HG03108 (cell line): ENCODE measurements around the gene RFPL4A.
"Not testable (repeated sequence)": the region's sequence is repeated elsewhere in the genome, so short reads cannot be mapped to it uniquely, and the experiment has no call there.

ENCODE experiments used
- ATAC-seq: cut with Tn5 transposase; IDR thresholded peaks from one replicate; pipeline ENCODE4 v1.9.1; 2021; ENCODE audit warnings: moderate library complexity; ENCODE audit not compliant: unreplicated experiment

The RFPL4A gene

GRCh38 chr19:55758797-55759196 is at the start of gene RFPL4A:
TSS of gene RFPL4A (plus strand) at chr19:55759097. CDS start at chr19:55761801, 2,704 bp downstream.
- ATAC-seq: not testable (repeated sequence)

GRCh38 chr19:55711719-55712118 is 47.2 kb upstream of the RFPL4A start:
- ATAC-seq: no peak

- no peak for ATAC-seq
Measured at GRCh38 chr19:55712804-55713631, 45.9 kb upstream of the RFPL4A start.

GRCh38 chr19:55716531-55716930 is 42.4 kb upstream of the RFPL4A start:
- no peak for ATAC-seq

- ATAC-seq: no peak
Measured at GRCh38 chr19:55717251-55717650, 41.6 kb upstream of the RFPL4A start.

DNA sequence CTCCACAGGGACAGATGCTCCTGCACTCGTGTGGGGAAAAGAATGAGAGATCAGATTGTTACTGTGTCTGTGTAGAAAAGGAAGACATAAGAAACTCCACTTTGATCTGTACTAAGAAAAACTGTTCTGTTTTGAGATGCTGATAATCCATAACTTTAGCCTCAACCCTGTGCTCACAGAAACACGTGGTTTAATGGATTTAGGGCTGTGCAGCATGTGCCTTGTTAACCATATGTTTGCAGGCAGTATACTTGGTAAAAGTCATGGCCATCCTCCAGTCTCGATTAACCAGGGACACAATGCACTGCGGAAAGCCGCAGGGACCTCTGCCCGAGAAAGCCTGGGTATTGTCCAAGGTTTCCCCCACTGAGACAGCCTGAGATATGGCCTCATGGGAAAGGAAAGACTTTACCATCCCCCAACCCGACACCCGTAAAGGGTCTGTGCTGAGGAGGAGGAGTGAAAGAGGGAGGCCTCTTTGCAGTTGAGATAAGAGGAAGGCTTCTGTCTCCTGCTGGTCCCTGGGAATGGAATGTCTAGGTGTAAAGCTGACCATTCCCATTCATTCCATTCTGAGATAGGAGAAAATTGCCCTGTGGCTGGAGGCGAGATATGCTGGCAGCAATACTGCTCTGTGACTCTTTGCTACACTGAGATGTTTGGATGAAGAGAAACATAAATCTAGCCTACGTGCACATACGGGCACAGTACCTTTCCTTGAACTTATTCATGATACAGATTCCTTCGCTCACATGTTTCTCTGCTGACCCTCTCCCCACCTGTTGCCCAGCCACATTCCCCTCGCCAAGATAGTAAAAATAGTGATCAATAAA is 40.8 kb upstream of the RFPL4A start:
- not testable (repeated sequence) for ATAC-seq

GRCh38 chr19:55720214-55720746 is 38.6 kb upstream of the RFPL4A start:
- no peak for ATAC-seq

DNA sequence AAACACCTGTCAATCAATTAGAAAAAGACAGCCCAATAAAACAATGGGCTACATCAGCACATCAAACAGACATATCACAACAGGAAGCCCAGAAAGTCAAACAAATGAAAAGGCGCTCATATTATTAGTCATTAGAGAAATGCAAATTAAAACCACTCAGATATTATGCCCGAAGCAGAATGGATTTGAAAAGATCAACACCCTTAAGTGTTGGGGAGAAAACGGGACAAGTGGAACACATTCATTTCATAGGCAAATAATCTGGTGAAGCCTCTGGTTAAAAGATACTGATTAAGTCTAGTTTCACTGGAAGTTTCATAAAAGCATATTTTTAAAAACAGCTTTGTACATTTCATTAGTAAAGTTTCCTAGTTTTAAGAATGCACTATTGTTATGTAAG is 38.1 kb upstream of the RFPL4A start:
- ATAC-seq: no peak

GRCh38 chr19:55723491-55723890 is 35.4 kb upstream of the RFPL4A start:
- no peak for ATAC-seq

- not testable (repeated sequence) for ATAC-seq
Measured at GRCh38 chr19:55730378-55730777, 28.5 kb upstream of the RFPL4A start.

DNA sequence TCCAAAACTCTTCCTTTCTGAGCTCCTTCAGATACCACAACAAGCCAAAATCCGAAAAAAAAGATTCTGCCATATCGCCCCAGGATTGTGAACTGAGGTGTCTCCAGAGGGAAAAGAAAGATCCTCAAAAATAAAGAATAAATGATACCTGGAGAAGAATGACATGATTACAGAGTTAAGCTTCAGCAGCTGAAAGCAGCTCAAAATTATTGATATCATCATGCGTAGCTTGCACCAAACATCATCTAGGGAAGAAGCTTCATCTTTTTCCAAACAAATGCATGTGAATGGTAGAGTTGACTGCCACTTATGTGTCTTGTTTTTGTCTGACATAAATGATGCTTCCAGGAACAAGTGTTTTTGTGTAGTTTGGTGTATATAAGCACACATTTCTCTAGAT is 20.6 kb upstream of the RFPL4A start, which contains the start of gene NLRP9:
TSS of gene NLRP9 (minus strand) at position 101 of the 400 bp plus-strand sequence. CDS start at position 73, 28 bp downstream.
- no peak for ATAC-seq

- no peak for ATAC-seq
Measured at GRCh38 chr19:55750715-55751114, 8.2 kb upstream of the RFPL4A start.

DNA sequence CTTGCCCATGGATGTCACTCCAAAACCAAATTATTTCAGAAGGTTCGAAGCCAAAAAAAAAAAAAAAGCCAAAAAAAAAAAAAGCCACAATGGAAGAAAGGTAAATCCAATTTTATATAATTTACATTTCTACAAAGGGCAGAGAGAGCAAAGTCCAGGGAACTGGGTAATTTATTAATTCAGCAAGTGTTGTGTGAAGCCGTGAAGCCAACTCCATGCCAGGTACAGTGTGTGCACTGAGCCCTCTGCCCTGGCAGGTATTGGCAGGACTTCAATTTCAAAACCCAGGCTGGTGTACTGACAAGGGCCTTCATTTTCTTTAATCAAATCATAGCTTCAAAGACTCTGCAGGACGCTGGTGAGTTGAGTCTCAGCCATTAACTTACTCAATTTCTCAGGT is 5.5 kb upstream of the RFPL4A start:
- ATAC-seq: no peak

DNA sequence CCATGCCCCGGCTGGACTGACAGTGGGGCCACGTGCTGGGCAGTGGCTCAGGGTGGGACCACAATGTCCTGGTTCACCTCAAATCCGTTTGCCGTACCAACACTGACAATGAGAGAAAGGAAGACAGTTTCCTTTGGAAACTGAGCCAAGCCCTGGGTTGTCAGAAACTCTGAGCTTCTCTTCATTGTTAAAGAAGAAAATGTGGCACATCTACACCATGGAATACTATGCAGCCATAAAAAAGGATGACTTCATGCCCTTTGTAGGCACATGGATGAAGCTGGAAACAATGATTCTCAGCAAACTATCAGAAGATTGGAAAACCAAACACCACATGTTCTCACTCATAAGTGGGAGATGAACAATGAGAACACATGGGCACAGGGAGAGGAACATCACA is 2.1 kb upstream of the RFPL4A start:
- ATAC-seq: not testable (repeated sequence)

GRCh38 chr19:55766466-55766865 is 7.6 kb downstream of the RFPL4A start:
- ATAC-seq: no peak

- not testable (repeated sequence) for ATAC-seq
Measured at GRCh38 chr19:55768818-55769217, 9.9 kb downstream of the RFPL4A start, which contains the start of gene RFPL4AL1. TSS of gene RFPL4AL1 (plus strand) at chr19:55769118. CDS start at chr19:55771805, 2,687 bp downstream.

- not testable (repeated sequence) for ATAC-seq
Measured at GRCh38 chr19:55769632-55770031, 10.7 kb downstream of the RFPL4A start.

- no peak for ATAC-seq
Measured at GRCh38 chr19:55777528-55777927, 18.6 kb downstream of the RFPL4A start.

DNA sequence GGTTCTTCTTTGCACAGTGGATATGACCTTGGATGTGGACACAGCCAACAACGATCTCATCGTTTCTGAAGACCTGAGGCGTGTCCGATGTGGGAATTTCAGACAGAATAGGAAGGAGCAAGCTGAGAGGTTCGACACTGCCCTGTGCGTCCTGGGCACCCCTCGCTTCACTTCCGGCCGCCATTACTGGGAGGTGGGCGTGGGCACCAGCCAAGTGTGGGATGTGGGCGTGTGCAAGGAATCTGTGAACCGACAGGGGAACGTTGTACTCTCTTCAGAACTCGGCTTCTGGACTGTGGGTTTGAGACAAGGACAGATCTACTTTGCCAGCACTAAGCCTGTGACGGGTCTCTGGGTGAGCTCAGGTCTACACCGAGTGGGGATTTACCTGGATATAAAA is 19.4 kb downstream of the RFPL4A start:
- no peak for ATAC-seq

- ATAC-seq: no peak
Measured at GRCh38 chr19:55781112-55781511, 22.2 kb downstream of the RFPL4A start.

GRCh38 chr19:55795021-55795420 is 36.1 kb downstream of the RFPL4A start:
- no peak for ATAC-seq
